Liver (tissue), 9 donors: ENCODE data around the gene NEK5. TPM values are rescaled to one million over a fixed set of nuclear protein-coding genes. Genes with fewer than 3 reads are reported as not detected.

Experiments used
- DNase-seq: peaks from one replicate; pipeline ENCODE4 v3.0.0-alpha.2; 2017; ENCODE audit warnings: low spot score
- H3K27ac ChIP-seq, 2 donors: one replicate each; pipeline ENCODE4 v1.7.0; 2013; ENCODE audit warnings: inconsistent platforms in 2 of 2, low read length in 2 of 2, control low read depth in 1 of 2, low read depth in 1 of 2, mild to moderate bottlenecking in 1 of 2
- H3K27me3 ChIP-seq, 4 donors: one replicate each; pipeline versions ENCODE4 v1.6.1 to v1.7.0; 2013; ENCODE audit warnings: low read length in 3 of 4, inconsistent platforms in 1 of 4, mild to moderate bottlenecking in 1 of 4, moderate library complexity in 1 of 4; ENCODE audit not compliant: control insufficient read depth in 4 of 4, insufficient read depth in 4 of 4
- H3K36me3 ChIP-seq, 4 donors: one replicate each; pipeline versions ENCODE4 v1.6.1 to v1.7.0; 2013; ENCODE audit warnings: low read length in 3 of 4, mild to moderate bottlenecking in 3 of 4, low read depth in 1 of 4, moderate library complexity in 1 of 4; ENCODE audit not compliant: control insufficient read depth in 4 of 4, insufficient read depth in 3 of 4
- H3K4me1 ChIP-seq, 4 donors: one replicate each; pipeline versions ENCODE4 v1.6.1 to v1.7.0; 2013; ENCODE audit warnings: low read length in 3 of 4, mild to moderate bottlenecking in 3 of 4, moderate library complexity in 1 of 4; ENCODE audit not compliant: control insufficient read depth in 4 of 4, insufficient read depth in 4 of 4
- H3K4me3 ChIP-seq, 3 donors: one replicate each; pipeline versions ENCODE4 v1.6.1 to v1.7.0; 2013; ENCODE audit warnings: low read length in 3 of 3, control low read depth in 1 of 3, low read depth in 1 of 3, mild to moderate bottlenecking in 1 of 3
- H3K9ac ChIP-seq, 2 donors: one replicate each; pipeline ENCODE4 v1.7.0; 2013; ENCODE audit warnings: low read length in 2 of 2, mild to moderate bottlenecking in 2 of 2, moderate library complexity in 2 of 2, control low read depth in 1 of 2, low read depth in 1 of 2
- H3K9me3 ChIP-seq, 4 donors: one replicate each; pipeline versions ENCODE4 v1.6.1 to v1.7.0; 2013; ENCODE audit warnings: low read length in 3 of 4; ENCODE audit not compliant: control insufficient read depth in 4 of 4
- EGR1 ChIP-seq, 2 donors: IDR thresholded peaks; 2 replicates each; pipeline ENCODE4 v1.6.1; 2016 to 2018; ENCODE audit warnings: antibody characterized with exemption in 2 of 2, low read depth in 2 of 2
- GABPA ChIP-seq, 2 donors: IDR thresholded peaks in 1 of 2; conservative IDR thresholded peaks in 1 of 2; 2 replicates each; pipeline ENCODE4 v1.6.1; 2016; ENCODE audit warnings: antibody characterized with exemption in 2 of 2, mild to moderate bottlenecking in 1 of 2, moderate library complexity in 1 of 2
- HNF4A ChIP-seq, 2 donors: conservative IDR thresholded peaks; 2 replicates each; pipeline ENCODE4 v1.6.1; 2016; ENCODE audit warnings: antibody characterized with exemption in 2 of 2, mild to moderate bottlenecking in 2 of 2
- RXRA ChIP-seq, 2 donors: IDR thresholded peaks; 2 replicates each; pipeline ENCODE4 v1.6.1; 2017 to 2018; ENCODE audit warnings: antibody characterized with exemption in 2 of 2, mild to moderate bottlenecking in 1 of 2
- WGBS: extraction: QIAGEN DNeasy Blood & Tissue Kit; methylation state at CpG from one replicate; pipeline ENCODE4 v1.1.7; 2013; 5-methylcytosine and 5-hydroxymethylcytosine counted together
- polyA plus RNA-seq, 2 donors: library from polyadenylated mRNA; stranded (reverse) in 1 of 2; unstranded in 1 of 2; fragments of 200-250 nt in 1 of 2; fragments of >200 nt in 1 of 2; fragmentation: Nextera tagmentation in 1 of 2; extraction: Ambion mirVana in 1 of 2; gene quantifications; one replicate each; pipeline versions ENCODE4 v1.2.1 to v1.2.3, GENCODE V29; 2013 to 2015
- total RNA-seq, 2 donors: library from RNA; depleted of rRNA; stranded (reverse); fragments of >200 nt; gene quantifications; one replicate each; pipeline ENCODE4 v1.2.3, GENCODE V29; 2014
- TF ChIP-seq, protein P1 (sequence below): fragments of 150-350 bp; IDR thresholded peaks from 2 replicates; pipeline ENCODE4 v1.5.1; 2017; ENCODE audit warnings: improper control_type of control experiment, low read depth, low read length; ENCODE audit not compliant: missing input control
- donor health status: healthy.
- donor health status: healthy.
- donor health status: healthy.
- donor health status: healthy.
- donor health status: healthy.

Gene NEK5
- total and polyA plus RNA-seq, 4 donors = 0.08 to 0.63 (median 0.23) TPM; not detected in 1

- no peak overlapping the region for H3K9ac ChIP-seq
- no peak overlapping the region for H3K27ac ChIP-seq
- H3K4me1 ChIP-seq = peaks cover 0 to 7% (median 5%) of the 10 kb centered on the region in 4 donors
- no peak overlapping the region for H3K4me3 ChIP-seq
- H3K9me3 ChIP-seq = no peaks in the 10 kb centered on the region
- 68% methylated on average over 3 of the region's 3 CpGs for WGBS
- no peak for DNase-seq
- H3K36me3 ChIP-seq = peaks cover 0 to 3% (median 0%) of the 10 kb centered on the region in 4 donors
- TF ChIP-seq RXRA (IDR thresholded peaks at IDR 0.05) = peak; percentile 62 to 66
- TF ChIP-seq, protein P1, sequence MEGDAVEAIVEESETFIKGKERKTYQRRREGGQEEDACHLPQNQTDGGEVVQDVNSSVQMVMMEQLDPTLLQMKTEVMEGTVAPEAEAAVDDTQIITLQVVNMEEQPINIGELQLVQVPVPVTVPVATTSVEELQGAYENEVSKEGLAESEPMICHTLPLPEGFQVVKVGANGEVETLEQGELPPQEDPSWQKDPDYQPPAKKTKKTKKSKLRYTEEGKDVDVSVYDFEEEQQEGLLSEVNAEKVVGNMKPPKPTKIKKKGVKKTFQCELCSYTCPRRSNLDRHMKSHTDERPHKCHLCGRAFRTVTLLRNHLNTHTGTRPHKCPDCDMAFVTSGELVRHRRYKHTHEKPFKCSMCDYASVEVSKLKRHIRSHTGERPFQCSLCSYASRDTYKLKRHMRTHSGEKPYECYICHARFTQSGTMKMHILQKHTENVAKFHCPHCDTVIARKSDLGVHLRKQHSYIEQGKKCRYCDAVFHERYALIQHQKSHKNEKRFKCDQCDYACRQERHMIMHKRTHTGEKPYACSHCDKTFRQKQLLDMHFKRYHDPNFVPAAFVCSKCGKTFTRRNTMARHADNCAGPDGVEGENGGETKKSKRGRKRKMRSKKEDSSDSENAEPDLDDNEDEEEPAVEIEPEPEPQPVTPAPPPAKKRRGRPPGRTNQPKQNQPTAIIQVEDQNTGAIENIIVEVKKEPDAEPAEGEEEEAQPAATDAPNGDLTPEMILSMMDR = no peak
- TF ChIP-seq HNF4A (conservative IDR thresholded peaks at IDR 0.05) = peak; percentile 30 to 41
- no peak for TF ChIP-seq EGR1 (IDR thresholded peaks at IDR 0.05; ENCODE audit: low read depth in 2 of 2)
- no peak for TF ChIP-seq GABPA (IDR thresholded peaks at IDR 0.05 in 1 of 2, conservative IDR thresholded peaks at IDR 0.05 in 1 of 2)
- H3K27me3 ChIP-seq = no peaks in the 10 kb centered on the region
These were observed 139.8 kb downstream of the NEK5 start for GRCh38 chr13:51988988-51989618.

Other genes with a start within 250 kb of the NEK5 start
- gene ATP7B, start 117.6 kb downstream of the NEK5 start, total RNA-seq = 10 to 100 TPM; 34.1 to 37.7 TPM
- gene ATP7B, start 117.6 kb downstream of the NEK5 start, polyA plus RNA-seq = 10 to 100 TPM in 1 of 2 donors, 1 to 10 TPM in 1; 8.0 to 10.1 TPM
- 10 to 100 TPM; 14.3 to 34.5 TPM for gene ALG11, start 116.7 kb downstream of the NEK5 start, total RNA-seq
- 1 to 10 TPM; 5.4 to 9.5 TPM for gene ALG11, start 116.7 kb downstream of the NEK5 start, polyA plus RNA-seq
- 10 to 100 TPM; 13.1 to 18.7 TPM for gene UTP14C, start 104.4 kb downstream of the NEK5 start, total RNA-seq
- gene UTP14C, start 104.4 kb downstream of the NEK5 start, polyA plus RNA-seq = 1 to 10 TPM; 5.8 to 6.1 TPM
- gene NEK3, start 30.5 kb upstream of the NEK5 start, total RNA-seq = 1 to 10 TPM; 3.0 to 4.4 TPM
- gene NEK3, start 30.5 kb upstream of the NEK5 start, polyA plus RNA-seq = 1 to 10 TPM; 3.6 to 4.3 TPM